Neuronal stem cell (in vitro differentiated cells): ENCODE measurements around the gene KIAA1755.

Experiments used
- DNase-seq: peaks from one replicate; pipeline ENCODE4 v3.0.0-alpha.2; 2013; ENCODE audit warnings: low spot score
- H2AFZ ChIP-seq: one replicate; pipeline ENCODE4 v1.6.1; 2013; ENCODE audit warnings: mild to moderate bottlenecking, low read length, inconsistent platforms
- H2AK5ac ChIP-seq: 2 replicates; pipeline ENCODE4 v1.6.1; 2013; ENCODE audit warnings: low read depth, mild to moderate bottlenecking, inconsistent platforms, low read length, moderate library complexity, mixed read lengths
- H2BK120ac ChIP-seq: 2 replicates; pipeline ENCODE4 v1.6.1; 2013; ENCODE audit warnings: low read depth, mild to moderate bottlenecking, inconsistent platforms, low read length, moderate library complexity, mixed read lengths
- H2BK12ac ChIP-seq: one replicate; pipeline ENCODE4 v1.6.1; 2013; ENCODE audit warnings: low read length, inconsistent platforms
- H2BK15ac ChIP-seq: 2 replicates; pipeline ENCODE4 v1.6.1; 2013; ENCODE audit warnings: mild to moderate bottlenecking, low read length, inconsistent platforms, mixed read lengths
- H2BK5ac ChIP-seq: one replicate; pipeline ENCODE4 v1.6.1; 2013; ENCODE audit warnings: inconsistent platforms, mild to moderate bottlenecking, low read length, moderate library complexity
- H3K14ac ChIP-seq: one replicate; pipeline ENCODE4 v1.6.1; 2013; ENCODE audit warnings: low read length, inconsistent platforms
- H3K18ac ChIP-seq: 2 replicates; pipeline ENCODE4 v1.6.1; 2013; ENCODE audit warnings: low read length, inconsistent platforms
- H3K23ac ChIP-seq: 2 replicates; pipeline ENCODE4 v1.6.1; 2013; ENCODE audit warnings: low read depth, mild to moderate bottlenecking, mixed read lengths, low read length, inconsistent platforms; ENCODE audit not compliant: poor library complexity
- H3K27ac ChIP-seq: replicated peaks from 3 replicates; pipeline ENCODE4 v1.5.1; 2013; ENCODE audit warnings: low read length, inconsistent platforms
- H3K27me3 ChIP-seq, 3 experiments: 2 replicates each; pipeline ENCODE4 v1.6.1; 2013; ENCODE audit warnings: low read length in 3 of 3, mild to moderate bottlenecking in 2 of 3, inconsistent platforms in 1 of 3, low read depth in 1 of 3, mixed read lengths in 1 of 3, moderate library complexity in 1 of 3; ENCODE audit not compliant: control insufficient read depth in 3 of 3, insufficient read depth in 3 of 3
- H3K36me3 ChIP-seq, 2 donors: replicated peaks in 1 of 2; 2 replicates each; pipeline ENCODE4 v1.6.1; 2013; ENCODE audit warnings: low read length in 2 of 2; ENCODE audit not compliant: control insufficient read depth in 2 of 2, insufficient read depth in 2 of 2
- H3K4ac ChIP-seq: 2 replicates; pipeline ENCODE4 v1.6.1; 2013; ENCODE audit warnings: inconsistent platforms, mild to moderate bottlenecking, low read length, moderate library complexity
- H3K4me1 ChIP-seq, 2 donors: 1 replicate in 1 of 2; 2 replicates in 1 of 2; pipeline ENCODE4 v1.6.1; 2013; ENCODE audit warnings: low read length in 2 of 2, low read depth in 1 of 2; ENCODE audit not compliant: control insufficient read depth in 2 of 2, insufficient read depth in 1 of 2
- H3K4me2 ChIP-seq: one replicate; pipeline ENCODE4 v1.6.1; 2013; ENCODE audit warnings: mild to moderate bottlenecking, low read length, inconsistent platforms; ENCODE audit not compliant: insufficient read depth, poor library complexity, severe bottlenecking
- H3K4me3 ChIP-seq, 2 donors: 2 replicates each; pipeline ENCODE4 v1.5.1; 2013; ENCODE audit warnings: low read length in 2 of 2, mild to moderate bottlenecking in 2 of 2, inconsistent platforms in 1 of 2, moderate library complexity in 1 of 2
- H3K79me1 ChIP-seq: one replicate; pipeline ENCODE4 v1.6.1; 2013; ENCODE audit warnings: low read depth, mild to moderate bottlenecking, inconsistent platforms, low read length, moderate library complexity
- H3K9ac ChIP-seq: one replicate; pipeline ENCODE4 v1.6.1; 2013; ENCODE audit warnings: mild to moderate bottlenecking, low read depth, low read length, inconsistent platforms; ENCODE audit not compliant: poor library complexity
- H3K9me3 ChIP-seq, 2 donors: replicated peaks in 1 of 2; 2 replicates each; pipeline versions ENCODE3 to v1.6.1; 2013; ENCODE audit warnings: low read length in 2 of 2, mild to moderate bottlenecking in 2 of 2, inconsistent platforms in 1 of 2, low read depth in 1 of 2, mixed read lengths in 1 of 2, moderate library complexity in 1 of 2; ENCODE audit not compliant: control insufficient read depth in 2 of 2, insufficient read depth in 1 of 2
- H4K8ac ChIP-seq: one replicate; pipeline ENCODE4 v1.6.1; 2013; ENCODE audit warnings: low read depth, mild to moderate bottlenecking, inconsistent platforms, low read length, moderate library complexity
- H4K91ac ChIP-seq: one replicate; pipeline ENCODE4 v1.6.1; 2013; ENCODE audit warnings: low read length, low read depth, mild to moderate bottlenecking, inconsistent platforms; ENCODE audit not compliant: poor library complexity
- WGBS, 2 donors: extraction: QIAGEN DNeasy Blood & Tissue Kit; methylation state at CpG; one replicate each; pipeline ENCODE4 v1.1.7; 2013; ENCODE audit warnings: missing lambda C conversion rate in 2 of 2, mixed read lengths in 1 of 2; ENCODE audit not compliant: insufficient read length in 2 of 2, insufficient replicate concordance in 1 of 2; ENCODE audit errors: extremely low coverage in 2 of 2; 5-methylcytosine and 5-hydroxymethylcytosine counted together

KIAA1755 gene

GRCh38 chr20:38193586-38194105 is 66.9 kb downstream of the KIAA1755 start:
- Histone ChIP-seq H3K23ac (peak overlapping the region; percentile 47), H4K91ac (no peak overlapping the region), H2BK15ac (peak overlapping the region; percentile 79), H3K4me2 (no peak overlapping the region), H2AK5ac (peak overlapping the region; percentile 14), H3K27ac (no peak overlapping the region), H3K4me3 (no peak overlapping the region), H3K36me3 (no peaks in the 10 kb centered on the region), H2BK120ac (no peak overlapping the region), H3K27me3 (no peaks in the 10 kb centered on the region), H3K4ac (no peak overlapping the region), H3K18ac (peak overlapping the region; percentile 73), H2AFZ (no peak overlapping the region), H4K8ac (no peak overlapping the region), H3K14ac (peak overlapping the region; percentile 76), H2BK12ac (no peak overlapping the region), H3K79me1 (no peaks in the 10 kb centered on the region), H3K4me1 (peaks cover 0 to 5% of the 10 kb centered on the region in 2 donors), H2BK5ac (no peak overlapping the region), H3K9ac (no peak overlapping the region), H3K9me3 (no peaks in the 10 kb centered on the region)
- no peak for DNase-seq
- no CpG with 5 or more reads among the region's 4 CpGs for WGBS, 2 donors

DNA sequence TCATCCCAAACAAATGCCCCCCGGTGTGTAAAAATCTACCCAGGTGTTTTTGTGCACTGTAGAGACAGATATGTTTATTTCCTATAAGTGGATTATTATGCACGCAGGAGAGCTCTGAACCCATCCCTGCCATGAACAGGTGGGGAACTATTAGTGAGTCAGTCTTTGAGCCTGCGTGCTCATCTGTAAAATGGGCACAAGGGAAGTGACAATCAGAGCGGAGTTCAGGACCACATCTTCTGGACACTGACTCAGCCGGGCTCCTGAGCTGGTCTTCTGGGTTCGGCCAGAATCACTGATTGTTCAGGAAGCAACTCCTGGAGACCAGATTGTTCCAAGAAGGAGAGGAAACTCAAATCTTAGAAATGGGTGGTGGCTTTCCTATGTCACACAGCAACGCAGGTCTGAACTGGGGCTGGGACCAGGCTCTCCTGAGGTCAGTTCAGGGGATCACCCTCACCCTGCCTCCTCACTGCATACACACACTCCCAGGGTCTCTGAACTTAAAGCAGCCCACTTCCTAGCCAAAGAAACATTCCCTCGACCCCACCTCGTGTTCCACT is 68.1 kb downstream of the KIAA1755 start:
- H4K91ac ChIP-seq: no peak overlapping the region
- WGBS, 2 donors: no CpG with 5 or more reads among the region's 9 CpGs
- H3K14ac ChIP-seq: no peak overlapping the region
- H4K8ac ChIP-seq: no peak overlapping the region
- DNase-seq: no peak
- H3K27ac ChIP-seq: no peak overlapping the region
- H2AFZ ChIP-seq: no peak overlapping the region
- H3K79me1 ChIP-seq: no peaks in the 10 kb centered on the region
- no peak overlapping the region for H2AK5ac ChIP-seq
- no peaks in the 10 kb centered on the region for H3K36me3 ChIP-seq
- no peak overlapping the region for H2BK120ac ChIP-seq
- H2BK12ac ChIP-seq: no peak overlapping the region
- H3K4ac ChIP-seq: no peak overlapping the region
- peaks cover 0 to 1% of the 10 kb centered on the region in 2 donors for H3K4me1 ChIP-seq
- H3K18ac ChIP-seq: no peak overlapping the region
- H3K9me3 ChIP-seq: no peaks in the 10 kb centered on the region
- no peak overlapping the region for H2BK15ac ChIP-seq
- H3K4me3 ChIP-seq: no peak overlapping the region
- H3K23ac ChIP-seq: no peak overlapping the region
- no peak overlapping the region for H3K9ac ChIP-seq
- H3K27me3 ChIP-seq: no peaks in the 10 kb centered on the region
- H2BK5ac ChIP-seq: no peak overlapping the region
- H3K4me2 ChIP-seq: no peak overlapping the region

- no CpG with 5 or more reads among the region's 5 CpGs for WGBS, 2 donors
- no peak overlapping the region for H2BK5ac ChIP-seq
- H3K9ac ChIP-seq: no peak overlapping the region
- H3K9me3 ChIP-seq: no peaks in the 10 kb centered on the region
- H3K4me1 ChIP-seq: peaks cover 0 to 1% of the 10 kb centered on the region in 2 donors
- H3K36me3 ChIP-seq: no peaks in the 10 kb centered on the region
- no peak overlapping the region for H3K4ac ChIP-seq
- H3K23ac ChIP-seq: no peak overlapping the region
- H4K91ac ChIP-seq: no peak overlapping the region
- no peak overlapping the region for H3K18ac ChIP-seq
- H2AFZ ChIP-seq: no peak overlapping the region
- H2AK5ac ChIP-seq: no peak overlapping the region
- no peak overlapping the region for H3K4me2 ChIP-seq
- no peak overlapping the region for H3K4me3 ChIP-seq
- no peak overlapping the region for H2BK120ac ChIP-seq
- no peaks in the 10 kb centered on the region for H3K79me1 ChIP-seq
- no peaks in the 10 kb centered on the region for H3K27me3 ChIP-seq
- H3K14ac ChIP-seq: no peak overlapping the region
- no peak overlapping the region for H4K8ac ChIP-seq
- no peak for DNase-seq
- no peak overlapping the region for H2BK15ac ChIP-seq
- H3K27ac ChIP-seq: no peak overlapping the region
- H2BK12ac ChIP-seq: no peak overlapping the region
Measured at GRCh38 chr20:38191654-38192053, 68.9 kb downstream of the KIAA1755 start.

DNA sequence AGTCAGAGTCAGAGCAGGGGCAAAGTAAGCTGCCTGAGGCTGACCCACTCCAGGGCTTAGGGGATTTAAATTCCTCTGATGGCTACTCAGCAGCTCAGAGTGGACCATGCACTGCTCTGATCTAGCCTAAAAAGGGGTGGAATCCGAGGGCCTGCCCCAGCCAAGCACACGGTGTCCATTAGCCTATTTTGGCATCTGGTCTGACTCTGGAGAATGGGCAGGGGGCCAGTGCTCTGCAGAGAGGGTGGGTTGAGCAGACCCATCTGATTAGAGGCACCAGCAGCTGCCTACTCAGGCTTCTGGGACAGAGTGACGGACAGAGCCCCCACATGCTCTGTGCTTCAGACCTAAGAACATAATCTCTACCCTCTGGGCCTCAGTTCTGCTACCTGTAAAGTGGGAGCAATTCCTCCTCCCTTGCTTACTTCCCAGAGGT is 69.6 kb downstream of the KIAA1755 start:
- H3K4me3 ChIP-seq: no peak overlapping the region
- no peak overlapping the region for H4K91ac ChIP-seq
- no peak overlapping the region for H2BK12ac ChIP-seq
- H3K79me1 ChIP-seq: no peaks in the 10 kb centered on the region
- DNase-seq: no peak
- no peaks in the 10 kb centered on the region for H3K36me3 ChIP-seq
- H2AFZ ChIP-seq: no peak overlapping the region
- H3K14ac ChIP-seq: no peak overlapping the region
- no peak overlapping the region for H3K9ac ChIP-seq
- no peak overlapping the region for H3K4me2 ChIP-seq
- H3K27me3 ChIP-seq: no peaks in the 10 kb centered on the region
- H3K27ac ChIP-seq: no peak overlapping the region
- WGBS, 2 donors: no CpG with 5 or more reads among the region's 3 CpGs
- H2BK5ac ChIP-seq: no peak overlapping the region
- H3K4ac ChIP-seq: no peak overlapping the region
- H2AK5ac ChIP-seq: no peak overlapping the region
- no peak overlapping the region for H4K8ac ChIP-seq
- no peak overlapping the region for H3K18ac ChIP-seq
- H3K9me3 ChIP-seq: no peaks in the 10 kb centered on the region
- no peak overlapping the region for H3K23ac ChIP-seq
- H3K4me1 ChIP-seq: peaks cover 0 to 1% of the 10 kb centered on the region in 2 donors
- no peak overlapping the region for H2BK120ac ChIP-seq
- no peak overlapping the region for H2BK15ac ChIP-seq
